DND-41 (cell line): ENCODE measurements around the gene ESRRA.

ENCODE experiments used
- ATAC-seq: fragments of 200-7000 bp; cut with Tn5 transposase; 3 replicates; pipeline ENCODE4 v1.9.1; 2021; ENCODE audit warnings: low read depth; ENCODE audit not compliant: insufficient read depth
- DNase-seq: peaks from one replicate; pipeline ENCODE4 v3.0.0-alpha.2; 2020
- H2AFZ ChIP-seq: 2 replicates; pipeline ENCODE4 v1.6.0; 2012; ENCODE audit warnings: low read depth, low read length
- H3K27ac ChIP-seq: 2 replicates; pipeline ENCODE4 v1.5.1; 2012; ENCODE audit warnings: low read length, inconsistent platforms
- H3K27me3 ChIP-seq: fragments of 200-600 bp; sonication (generic); 2 replicates; pipeline ENCODE4 v1.6.0; 2012; ENCODE audit warnings: low read length, mild to moderate bottlenecking, inconsistent platforms; ENCODE audit not compliant: insufficient read depth, poor library complexity
- H3K36me3 ChIP-seq: 2 replicates; pipeline ENCODE4 v1.5.1; 2012; ENCODE audit warnings: low read length, inconsistent platforms; ENCODE audit not compliant: insufficient read depth
- H3K4me1 ChIP-seq: 2 replicates; pipeline ENCODE4 v1.5.1; 2012; ENCODE audit warnings: mild to moderate bottlenecking, low read length; ENCODE audit not compliant: insufficient read depth
- H3K4me2 ChIP-seq: 2 replicates; pipeline ENCODE4 v1.6.0; 2012; ENCODE audit warnings: mild to moderate bottlenecking, moderate library complexity, low read length, inconsistent platforms; ENCODE audit not compliant: insufficient read depth
- H3K4me3 ChIP-seq, 2 experiments: fragments of 200-600 bp in 1 of 2; shearing (Covaris generic) in 1 of 2; 2 replicates each; pipeline ENCODE4 v1.5.1; 2012 to 2016; ENCODE audit warnings: inconsistent platforms in 2 of 2, low read length in 2 of 2, mild to moderate bottlenecking in 2 of 2, low read depth in 1 of 2, moderate library complexity in 1 of 2
- H3K79me2 ChIP-seq: 2 replicates; pipeline ENCODE4 v1.6.0; 2012; ENCODE audit warnings: low read length, inconsistent platforms; ENCODE audit not compliant: insufficient read depth
- H3K9ac ChIP-seq: 2 replicates; pipeline ENCODE4 v1.6.0; 2012; ENCODE audit warnings: low read depth, mild to moderate bottlenecking, inconsistent platforms, low read length, moderate library complexity
- H3K9me3 ChIP-seq: 2 replicates; pipeline ENCODE4 v1.5.1; 2012; ENCODE audit warnings: low read length, moderate library complexity, mild to moderate bottlenecking, inconsistent platforms; ENCODE audit not compliant: insufficient read depth, severe bottlenecking
- H4K20me1 ChIP-seq: 2 replicates; pipeline ENCODE4 v1.6.0; 2012; ENCODE audit warnings: low read length; ENCODE audit not compliant: insufficient read depth
- CTCF ChIP-seq: IDR thresholded peaks from 2 replicates; pipeline ENCODE4 v1.5.1; 2012; ENCODE audit warnings: borderline replicate concordance, low read length, moderate library complexity, mild to moderate bottlenecking; ENCODE audit not compliant: poor library complexity, severe bottlenecking; ENCODE audit errors: extremely low read depth
- EZH2 ChIP-seq: IDR thresholded peaks from 3 replicates; pipeline ENCODE4 v1.6.1; 2012; ENCODE audit warnings: borderline replicate concordance, low read depth, mild to moderate bottlenecking, moderate library complexity, low read length, inconsistent platforms; ENCODE audit not compliant: severe bottlenecking

Gene ESRRA

GRCh38 chr11:64294774-64295173, 10.6 kb upstream of the ESRRA start:
- Histone ChIP-seq H3K4me3 (no peak overlapping the region), H2AFZ (no peak overlapping the region), H3K4me1 (no peaks in the 10 kb centered on the region), H3K9me3 (no peaks in the 10 kb centered on the region), H3K36me3 (no peaks in the 10 kb centered on the region), H3K9ac (no peak overlapping the region), H3K79me2 (no peaks in the 10 kb centered on the region), H3K27ac (no peak overlapping the region), H3K27me3 (peaks cover 14% of the 10 kb centered on the region), H3K4me2 (no peak overlapping the region), H4K20me1 (no peaks in the 10 kb centered on the region; the same call in 1 of the 2 replicates)
- no peak for TF ChIP-seq EZH2
- no peak for TF ChIP-seq CTCF
- DNase-seq (no peak), ATAC-seq (no peak)

GRCh38 chr11:64295760-64296159, 9.6 kb upstream of the ESRRA start:
- no peak overlapping the region for H3K27ac ChIP-seq
- no peaks in the 10 kb centered on the region for H3K79me2 ChIP-seq
- no peak overlapping the region for H3K4me2 ChIP-seq
- no peak overlapping the region for H2AFZ ChIP-seq
- TF ChIP-seq CTCF (no peak), EZH2 (no peak)
- peaks cover 16% of the 10 kb centered on the region for H3K27me3 ChIP-seq
- H4K20me1 ChIP-seq: peaks cover 3% of the 10 kb centered on the region; the same call in 1 of the 2 replicates
- no peak for DNase-seq
- H3K9ac ChIP-seq: no peak overlapping the region
- H3K4me3 ChIP-seq: no peak overlapping the region
- no peaks in the 10 kb centered on the region for H3K36me3 ChIP-seq
- peaks cover 3% of the 10 kb centered on the region for H3K4me1 ChIP-seq
- ATAC-seq: no peak
- H3K9me3 ChIP-seq: no peaks in the 10 kb centered on the region

- H4K20me1 ChIP-seq: peaks cover 4% of the 10 kb centered on the region; the same call in 1 of the 2 replicates
- H3K9ac ChIP-seq: no peak overlapping the region
- no peak overlapping the region for H2AFZ ChIP-seq
- H3K79me2 ChIP-seq: no peaks in the 10 kb centered on the region
- H3K9me3 ChIP-seq: no peaks in the 10 kb centered on the region
- peaks cover 8% of the 10 kb centered on the region for H3K4me1 ChIP-seq
- TF ChIP-seq EZH2: no peak
- no peak for TF ChIP-seq CTCF
- no peak for DNase-seq
- no peak for ATAC-seq
- H3K4me3 ChIP-seq: no peak overlapping the region
- H3K36me3 ChIP-seq: no peaks in the 10 kb centered on the region
- peaks cover 16% of the 10 kb centered on the region for H3K27me3 ChIP-seq
- H3K4me2 ChIP-seq: no peak overlapping the region
- H3K27ac ChIP-seq: no peak overlapping the region
Observed at GRCh38 chr11:64296236-64296635, 9.1 kb upstream of the ESRRA start.
